Endothelial cell of umbilical vein (primary cell): ENCODE data around the gene AGBL4.

ENCODE experiments used
- EZH2 ChIP-seq: IDR thresholded peaks from 2 replicates; pipeline ENCODE4 v1.6.1; 2012; ENCODE audit warnings: borderline replicate concordance, low read depth, mild to moderate bottlenecking, moderate library complexity, low read length, inconsistent platforms; ENCODE audit not compliant: severe bottlenecking
- GATA2 ChIP-seq: IDR thresholded peaks from 2 replicates; pipeline ENCODE4 v1.7.0; 2011; ENCODE audit warnings: low read depth, mild to moderate bottlenecking, moderate library complexity, mixed read lengths, low read length; ENCODE audit not compliant: insufficient read length, insufficient read depth
- JUN ChIP-seq: IDR thresholded peaks from 2 replicates; pipeline ENCODE4 v1.6.1; 2011; ENCODE audit warnings: borderline replicate concordance, low read depth; ENCODE audit not compliant: insufficient read length, insufficient read depth
- MYC ChIP-seq: IDR thresholded peaks from one replicate; pipeline ENCODE4 v1.6.1; 2011; ENCODE audit warnings: mild to moderate bottlenecking, low read depth, low read length
- POLR2A ChIP-seq: IDR thresholded peaks from 2 replicates; pipeline ENCODE4 v1.6.1; 2012; ENCODE audit warnings: low read depth, mild to moderate bottlenecking, control low read depth, low read length
- POLR2AphosphoS5 ChIP-seq: IDR thresholded peaks from 2 replicates; pipeline ENCODE4 v1.6.1; 2012; ENCODE audit warnings: low read depth, mild to moderate bottlenecking, control low read depth, low read length, moderate library complexity; ENCODE audit not compliant: insufficient read depth
- TF ChIP-seq, protein P1 (sequence below), 2 donors: IDR thresholded peaks; 1 replicate in 1 of 2; 2 replicates in 1 of 2; pipeline ENCODE4 v1.5.1; 2011; ENCODE audit warnings: low read length in 2 of 2, mild to moderate bottlenecking in 2 of 2, moderate library complexity in 2 of 2, control low read depth in 1 of 2, inconsistent platforms in 1 of 2, low read depth in 1 of 2; ENCODE audit not compliant: insufficient read depth in 1 of 2; ENCODE audit errors: extremely low read depth in 1 of 2
- TF ChIP-seq, protein P2 (sequence below): IDR thresholded peaks from 2 replicates; pipeline ENCODE4 v1.6.1; 2011; ENCODE audit not compliant: insufficient read depth, insufficient read length

DNA sequence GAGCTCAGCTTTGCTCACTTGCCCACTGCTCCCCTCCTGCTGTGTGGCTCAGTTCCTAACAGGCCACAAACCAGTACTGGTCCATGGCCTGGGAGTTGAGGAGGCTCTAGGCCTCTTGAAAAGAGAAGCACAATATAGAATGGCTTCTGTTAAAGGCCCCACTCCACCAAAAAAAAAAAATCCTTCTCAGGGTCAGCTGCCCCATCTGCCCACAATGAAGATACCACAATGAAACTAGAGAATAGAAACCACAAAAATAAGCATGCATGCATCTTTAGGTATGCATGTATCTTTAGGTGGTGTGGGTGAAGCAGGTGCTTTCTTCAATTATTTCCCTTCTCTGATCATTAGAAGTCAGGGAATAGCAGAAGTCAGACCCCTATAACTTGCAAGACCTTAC lies 626.7 kb downstream of the AGBL4 start:
- TF ChIP-seq, protein P1, sequence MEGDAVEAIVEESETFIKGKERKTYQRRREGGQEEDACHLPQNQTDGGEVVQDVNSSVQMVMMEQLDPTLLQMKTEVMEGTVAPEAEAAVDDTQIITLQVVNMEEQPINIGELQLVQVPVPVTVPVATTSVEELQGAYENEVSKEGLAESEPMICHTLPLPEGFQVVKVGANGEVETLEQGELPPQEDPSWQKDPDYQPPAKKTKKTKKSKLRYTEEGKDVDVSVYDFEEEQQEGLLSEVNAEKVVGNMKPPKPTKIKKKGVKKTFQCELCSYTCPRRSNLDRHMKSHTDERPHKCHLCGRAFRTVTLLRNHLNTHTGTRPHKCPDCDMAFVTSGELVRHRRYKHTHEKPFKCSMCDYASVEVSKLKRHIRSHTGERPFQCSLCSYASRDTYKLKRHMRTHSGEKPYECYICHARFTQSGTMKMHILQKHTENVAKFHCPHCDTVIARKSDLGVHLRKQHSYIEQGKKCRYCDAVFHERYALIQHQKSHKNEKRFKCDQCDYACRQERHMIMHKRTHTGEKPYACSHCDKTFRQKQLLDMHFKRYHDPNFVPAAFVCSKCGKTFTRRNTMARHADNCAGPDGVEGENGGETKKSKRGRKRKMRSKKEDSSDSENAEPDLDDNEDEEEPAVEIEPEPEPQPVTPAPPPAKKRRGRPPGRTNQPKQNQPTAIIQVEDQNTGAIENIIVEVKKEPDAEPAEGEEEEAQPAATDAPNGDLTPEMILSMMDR (IDR thresholded peaks at IDR 0.05; ENCODE audit: extremely low read depth in 1 of 2, insufficient read depth in 1 of 2, low read depth in 1 of 2, low read length in 2 of 2), result no peak
- no peak for TF ChIP-seq GATA2
- TF ChIP-seq, protein P2, sequence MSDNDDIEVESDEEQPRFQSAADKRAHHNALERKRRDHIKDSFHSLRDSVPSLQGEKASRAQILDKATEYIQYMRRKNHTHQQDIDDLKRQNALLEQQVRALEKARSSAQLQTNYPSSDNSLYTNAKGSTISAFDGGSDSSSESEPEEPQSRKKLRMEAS, result no peak
- TF ChIP-seq JUN, result no peak
- no peak for TF ChIP-seq POLR2A
- TF ChIP-seq MYC, result no peak
- no peak for TF ChIP-seq EZH2
- TF ChIP-seq POLR2AphosphoS5, result no peak
